HG02938 (cell line): ENCODE data around the gene SERPINB1.
"Not testable (repeated sequence)": the region's sequence is repeated elsewhere in the genome, so short reads cannot be mapped to it uniquely, and the experiment has no call there.

Source experiments
- ATAC-seq: cut with Tn5 transposase; IDR thresholded peaks from one replicate; pipeline ENCODE4 v1.9.1; 2021; ENCODE audit warnings: mild to moderate bottlenecking, moderate library complexity; ENCODE audit not compliant: unreplicated experiment

The SERPINB1 gene

DNA sequence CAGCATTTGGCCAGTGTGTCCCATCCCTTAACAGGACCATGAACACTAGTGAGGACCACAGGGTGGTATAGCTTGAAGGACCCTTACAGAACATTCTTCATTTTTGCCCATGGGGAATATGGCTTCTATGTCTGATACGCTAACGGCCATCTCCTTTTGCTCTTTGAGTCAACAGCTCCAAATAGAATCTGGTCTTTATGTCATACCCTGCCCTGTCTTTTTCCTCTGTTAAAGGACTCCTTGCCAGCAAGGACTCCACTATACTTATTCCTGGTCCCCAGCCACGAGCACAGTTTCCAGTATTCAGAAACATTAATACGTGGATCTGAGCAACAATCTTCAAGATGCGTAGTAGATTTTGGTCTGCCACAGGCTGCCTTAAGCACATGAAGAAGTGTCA is 22.5 kb downstream of the SERPINB1 start:
- ATAC-seq = no peak

DNA sequence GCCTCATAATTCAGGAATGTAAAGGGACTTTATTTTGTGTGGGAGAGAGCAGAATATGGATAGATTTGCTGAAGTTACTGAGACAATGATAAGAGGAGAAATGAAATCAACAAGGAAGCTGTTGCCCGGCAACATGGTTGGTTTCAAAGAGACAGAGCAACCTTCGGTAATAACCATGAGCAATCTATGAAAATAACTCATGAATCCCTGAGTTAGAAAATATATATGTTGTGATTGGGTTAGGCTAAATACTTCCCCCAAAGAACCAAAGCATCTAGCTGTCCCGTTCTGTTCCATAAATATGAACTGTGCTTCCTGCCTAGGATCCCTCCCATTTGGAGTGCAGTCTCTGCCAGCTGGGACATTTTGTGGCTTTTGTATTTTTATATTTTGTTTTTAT is 23.1 kb downstream of the SERPINB1 start:
- no peak for ATAC-seq

DNA sequence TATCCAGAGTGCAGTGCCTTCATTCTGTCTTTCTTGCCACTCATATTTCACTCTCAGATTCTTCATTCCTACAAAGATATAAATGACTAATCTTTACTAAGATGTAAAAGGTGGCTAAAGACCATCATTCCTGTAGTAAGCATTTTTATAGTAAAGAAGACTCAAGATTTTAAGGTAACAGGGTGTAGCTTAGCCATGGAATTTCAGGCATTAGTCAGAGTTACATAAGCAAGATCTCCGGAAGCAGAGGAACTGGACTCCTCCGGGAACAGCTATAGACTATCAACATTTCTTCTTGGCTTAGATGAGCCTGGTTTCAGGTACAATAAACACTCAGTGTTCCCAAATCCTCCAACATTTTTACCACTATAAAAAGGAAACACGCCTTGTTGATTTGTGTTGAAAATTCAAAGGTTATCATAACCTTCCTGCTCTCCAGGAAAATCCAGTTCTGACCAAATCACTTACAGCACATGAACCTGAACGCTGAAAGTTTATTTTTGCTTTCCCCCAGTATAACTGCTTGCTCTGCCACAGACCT is 23.7 kb downstream of the SERPINB1 start:
- no peak for ATAC-seq

DNA sequence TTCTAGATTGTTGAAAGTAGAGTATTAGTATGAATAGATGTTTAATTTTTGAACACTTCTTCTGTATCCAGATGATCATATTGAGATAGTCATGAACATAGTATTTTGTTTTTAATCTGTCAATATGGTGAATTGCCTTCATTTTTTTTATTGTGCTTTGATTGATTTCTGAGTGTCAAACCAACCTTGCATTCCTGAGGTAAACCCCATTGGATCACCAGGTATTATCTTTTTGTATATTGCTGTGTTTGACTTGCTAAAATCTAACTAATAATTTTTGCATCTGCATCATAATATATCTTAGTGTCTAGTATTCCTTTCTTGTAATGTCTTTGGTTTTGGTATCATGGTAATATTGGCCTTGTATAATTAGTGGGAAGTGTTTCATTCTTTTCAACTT is 25.5 kb downstream of the SERPINB1 start:
- no peak for ATAC-seq

DNA sequence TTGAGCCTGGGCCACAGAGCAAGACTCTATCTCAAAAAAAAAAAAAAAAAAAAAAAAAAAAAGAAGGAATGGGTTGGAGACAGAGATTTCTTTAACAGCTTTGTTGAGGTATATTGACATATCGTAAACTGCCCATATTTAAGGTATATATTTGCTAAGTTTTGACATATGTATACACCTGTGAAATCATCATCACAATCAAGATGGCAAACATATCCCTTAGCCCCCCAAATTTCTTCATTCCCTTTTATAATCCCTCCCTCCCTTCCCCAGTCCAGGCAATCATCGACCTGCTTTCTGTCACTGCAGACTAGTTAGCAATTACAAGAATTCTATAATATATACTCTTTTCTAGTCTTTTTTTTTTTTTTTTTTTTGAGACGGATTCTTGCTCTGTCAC is 29.0 kb downstream of the SERPINB1 start:
- no peak for ATAC-seq

DNA sequence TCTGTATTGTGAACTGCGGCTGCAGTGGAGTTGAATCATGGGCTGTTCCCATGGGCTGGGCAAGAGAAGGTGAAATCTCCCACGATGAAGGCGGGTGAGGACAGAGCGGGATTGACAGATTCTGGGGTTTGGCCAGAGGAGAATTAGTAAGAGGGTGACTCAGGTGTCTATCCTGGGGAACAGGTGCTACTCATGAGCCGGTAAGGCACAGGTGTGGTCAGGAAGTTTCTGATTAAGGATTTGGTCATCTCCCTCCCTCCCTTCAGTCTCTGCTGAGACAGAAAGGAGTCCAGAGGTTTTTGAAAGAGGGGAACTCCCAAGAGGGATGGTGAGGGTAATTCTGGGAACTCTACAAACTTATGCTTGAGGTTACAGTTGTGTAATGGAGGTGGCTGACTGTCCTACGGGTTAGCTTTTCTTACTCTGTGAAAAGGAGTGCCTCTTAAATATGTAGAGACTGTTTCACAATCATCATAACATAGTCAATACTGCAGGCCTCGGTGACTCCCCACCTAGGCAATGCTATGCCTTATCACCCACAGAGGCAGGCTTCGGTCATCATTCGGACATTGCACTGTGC is 31.5 kb downstream of the SERPINB1 start:
- ATAC-seq = no peak

DNA sequence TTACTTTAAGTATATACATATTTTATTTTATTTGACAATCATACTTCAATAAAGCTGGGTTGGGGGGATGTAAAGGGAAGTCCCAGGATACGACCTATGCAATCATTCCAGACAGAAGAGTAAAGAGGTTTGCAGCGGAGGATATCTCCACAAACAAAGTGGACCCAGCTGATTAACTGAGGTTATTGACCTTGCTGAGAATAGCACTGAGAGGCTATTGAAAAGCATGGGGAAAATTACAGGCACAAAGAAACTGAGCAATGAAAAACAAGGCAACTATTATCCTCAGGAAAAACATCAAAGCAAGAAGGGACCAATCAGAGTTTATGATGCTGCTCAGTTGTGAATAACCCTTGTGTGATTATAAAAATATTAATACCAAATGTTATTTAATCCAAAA is 32.6 kb downstream of the SERPINB1 start:
- no peak for ATAC-seq

DNA sequence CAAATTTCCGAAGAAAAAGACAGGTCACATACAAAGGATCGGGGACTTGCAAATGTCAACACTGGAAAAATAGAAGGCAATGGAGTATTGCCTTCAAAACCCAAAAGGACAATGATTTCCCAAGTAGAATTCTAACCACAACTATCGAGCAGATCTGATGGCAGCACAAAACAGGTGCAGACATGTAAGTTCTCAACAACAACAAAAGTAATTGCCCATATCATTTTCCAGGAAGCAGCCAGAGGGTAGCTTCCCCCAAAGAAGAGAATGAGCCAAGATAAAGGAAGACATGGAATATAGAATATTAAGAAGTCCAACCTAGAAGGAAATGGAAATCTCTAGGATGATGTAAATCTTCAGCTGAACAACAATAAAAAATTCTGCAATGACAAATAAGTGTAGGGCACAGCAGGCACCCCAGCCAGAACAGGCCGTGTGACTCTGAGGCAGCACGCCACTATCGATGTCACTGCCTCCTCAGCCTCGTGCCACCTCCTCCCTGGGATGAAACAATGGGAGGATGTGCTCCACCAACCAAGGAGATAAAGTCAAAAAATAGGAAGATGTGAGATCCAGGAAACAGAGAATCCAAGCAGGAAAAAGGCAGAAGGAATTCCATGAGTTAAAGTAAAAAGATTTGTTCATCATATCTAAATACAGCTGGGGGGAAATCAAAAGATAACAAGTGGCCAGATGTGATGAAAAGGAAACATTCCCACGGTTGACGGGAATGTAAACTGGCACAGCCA is 34.1 kb downstream of the SERPINB1 start:
- ATAC-seq = no peak

DNA sequence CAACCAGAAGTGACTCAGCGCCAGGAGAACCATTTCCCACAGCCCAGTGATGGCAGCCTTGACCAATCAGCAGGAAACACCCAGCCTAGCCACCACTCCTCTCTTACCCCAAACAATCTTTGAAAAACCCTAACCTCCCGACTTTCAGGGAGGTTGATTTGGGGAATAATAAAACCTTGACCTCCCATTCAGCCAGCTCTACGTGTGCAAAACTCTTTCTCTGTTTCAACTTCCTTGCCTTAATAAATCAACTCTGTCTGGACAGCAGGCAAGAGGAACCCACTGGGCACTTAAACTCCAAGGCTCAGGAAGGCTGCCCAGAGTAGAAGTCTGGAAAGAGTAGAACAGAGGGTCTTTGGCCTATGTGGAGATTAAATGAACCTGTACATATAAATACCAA is 35.0 kb downstream of the SERPINB1 start:
- ATAC-seq = no peak

DNA sequence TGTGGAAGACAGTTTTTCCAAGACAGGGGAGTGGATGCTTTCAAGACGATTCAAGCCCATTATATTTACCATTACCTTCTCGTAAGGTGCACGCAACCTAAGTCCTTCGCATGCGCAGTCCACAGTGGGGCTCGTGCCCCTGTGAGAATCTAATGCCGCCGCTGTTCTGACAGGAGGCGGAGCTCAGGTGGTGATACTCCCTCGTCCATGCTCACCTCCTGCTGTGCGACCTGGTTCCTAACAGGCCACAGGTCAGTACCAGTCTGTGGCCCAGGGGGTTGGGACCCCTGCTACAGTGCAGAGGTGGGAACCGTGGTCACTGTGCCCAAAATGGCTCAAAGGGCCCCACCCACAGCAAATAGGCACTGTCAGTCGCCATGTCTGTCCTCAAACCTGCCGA is 36.6 kb downstream of the SERPINB1 start:
- no peak for ATAC-seq

DNA sequence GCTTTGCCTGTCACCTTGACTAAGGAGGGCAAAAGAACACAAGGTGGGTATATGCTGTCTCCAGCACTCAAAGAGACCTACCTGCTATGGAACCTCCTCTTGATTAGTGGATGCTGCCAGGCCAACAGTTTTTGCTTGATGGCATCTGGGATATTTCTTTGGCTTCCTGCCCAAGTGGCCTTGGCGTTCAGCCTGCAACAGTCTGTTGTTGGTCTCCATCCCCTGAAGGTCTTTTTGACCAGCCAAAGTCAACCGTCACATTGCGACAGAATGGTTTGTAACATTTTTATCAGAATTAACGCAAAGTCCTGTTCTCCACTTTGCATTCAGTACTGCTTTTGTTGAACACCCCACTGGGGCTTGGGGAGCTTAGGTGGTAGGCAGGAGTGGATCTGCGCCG is 37.1 kb downstream of the SERPINB1 start:
- no peak for ATAC-seq

DNA sequence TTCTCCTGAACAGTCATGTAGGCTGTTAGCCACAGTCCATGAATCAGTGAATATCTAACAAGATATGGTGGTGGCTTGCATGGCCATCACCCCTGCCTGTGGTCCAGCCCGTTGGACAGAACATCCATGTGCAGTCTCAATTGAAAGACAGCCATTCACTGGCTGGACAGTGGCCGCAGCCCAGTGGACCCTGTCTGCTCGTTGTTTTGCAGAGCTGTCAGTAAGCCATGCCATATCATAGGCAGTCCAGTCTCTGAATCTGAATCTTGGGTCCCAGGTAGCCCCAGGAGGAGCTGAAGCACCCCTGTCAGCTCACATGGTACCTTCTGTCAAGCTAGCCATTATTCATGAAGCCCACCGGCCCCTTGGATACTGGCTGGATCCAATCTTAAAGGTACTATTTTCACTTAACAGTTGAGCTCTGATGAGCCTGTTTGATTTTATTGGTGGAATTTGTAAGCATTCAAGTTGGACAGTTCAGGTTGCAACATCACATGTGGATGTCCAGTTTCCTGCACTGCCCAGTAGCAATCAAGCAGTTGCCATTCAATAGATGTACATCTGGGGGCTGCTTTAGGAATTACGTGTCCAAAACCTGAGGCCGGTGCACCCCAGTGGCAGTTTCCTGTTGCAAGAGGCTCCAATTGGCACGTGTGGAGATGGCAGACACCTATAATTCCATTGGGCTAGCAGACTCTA is 37.8 kb downstream of the SERPINB1 start:
- no peak for ATAC-seq

DNA sequence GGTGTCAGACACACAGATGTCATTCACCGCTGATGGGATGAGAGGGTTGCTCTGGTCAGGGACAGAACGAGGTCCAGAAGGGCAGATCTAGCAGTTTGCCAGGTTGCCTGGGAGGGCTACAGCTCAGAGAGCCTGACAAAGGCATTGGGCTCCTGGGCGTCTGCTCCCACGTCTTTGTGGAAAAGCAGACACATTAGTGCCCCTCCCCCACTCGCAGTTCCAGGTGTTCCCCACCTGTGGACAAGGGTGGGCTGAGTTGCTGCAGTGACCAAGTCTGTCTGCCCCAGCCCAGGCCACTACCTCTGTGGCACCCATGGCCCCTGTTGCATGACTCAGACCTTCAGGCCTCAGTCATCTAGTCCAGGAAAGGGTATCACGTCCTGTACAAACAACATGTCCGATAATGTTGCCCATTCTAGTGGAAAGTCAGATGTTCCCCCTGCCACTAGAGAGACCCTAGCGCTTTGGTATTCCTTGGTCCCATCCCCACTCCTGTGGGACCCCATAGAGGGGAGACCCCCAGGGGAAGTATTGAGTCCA is 39.1 kb downstream of the SERPINB1 start:
- no peak for ATAC-seq

DNA sequence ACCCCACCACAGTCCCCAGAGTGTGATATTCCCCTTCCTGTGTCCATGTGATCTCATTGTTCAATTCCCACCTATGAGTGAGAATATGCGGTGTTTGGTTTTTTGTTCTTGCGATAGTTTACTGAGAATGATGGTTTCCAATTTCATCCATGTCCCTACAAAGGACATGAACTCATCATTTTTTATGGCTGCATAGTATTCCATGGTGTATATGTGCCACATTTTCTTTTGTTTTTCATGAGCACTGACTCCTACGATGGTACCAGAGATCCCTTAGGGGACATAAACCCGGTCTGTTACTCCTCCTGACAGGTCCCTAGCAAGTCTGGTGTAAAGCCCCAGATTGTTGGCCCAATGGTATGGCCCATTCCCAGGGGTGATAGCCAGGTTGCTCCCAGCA is 40.0 kb downstream of the SERPINB1 start:
- ATAC-seq = not testable (repeated sequence)

DNA sequence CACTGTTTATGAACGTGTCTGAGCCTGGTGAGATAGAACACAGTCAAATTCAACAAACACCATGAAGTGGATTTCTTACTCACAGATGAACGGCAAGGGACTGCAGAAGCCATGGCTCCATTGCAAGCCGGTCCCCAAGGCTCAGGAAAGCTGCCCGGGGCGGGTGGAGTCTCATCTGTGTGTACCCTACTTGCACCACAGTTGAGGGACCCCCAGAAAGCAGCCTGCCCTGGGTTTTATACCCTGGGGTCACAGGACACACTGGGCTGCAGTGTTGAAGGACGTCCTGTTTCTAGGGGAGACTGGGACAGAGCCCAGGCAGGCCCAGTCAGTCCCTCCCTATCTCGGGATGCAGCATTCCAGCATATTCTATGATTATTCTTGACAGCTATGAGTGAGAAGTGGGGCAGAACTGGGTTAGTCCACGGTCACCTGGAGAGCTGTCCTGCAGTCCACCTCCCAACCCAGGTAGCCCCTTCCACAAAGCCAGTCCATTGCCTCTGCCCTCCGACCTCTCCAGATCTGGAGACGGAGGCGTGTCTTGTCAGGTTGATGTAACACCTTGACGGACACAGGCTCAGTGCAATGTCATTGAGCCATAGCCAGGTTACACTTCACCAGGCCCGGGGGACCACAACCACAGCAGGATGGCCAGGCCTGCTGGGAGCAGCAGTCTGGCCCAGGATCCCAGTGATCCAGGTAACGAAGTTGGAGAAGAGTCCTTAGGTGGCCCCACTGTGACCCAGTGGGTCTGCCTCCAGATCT is 40.9 kb downstream of the SERPINB1 start:
- ATAC-seq = no peak

DNA sequence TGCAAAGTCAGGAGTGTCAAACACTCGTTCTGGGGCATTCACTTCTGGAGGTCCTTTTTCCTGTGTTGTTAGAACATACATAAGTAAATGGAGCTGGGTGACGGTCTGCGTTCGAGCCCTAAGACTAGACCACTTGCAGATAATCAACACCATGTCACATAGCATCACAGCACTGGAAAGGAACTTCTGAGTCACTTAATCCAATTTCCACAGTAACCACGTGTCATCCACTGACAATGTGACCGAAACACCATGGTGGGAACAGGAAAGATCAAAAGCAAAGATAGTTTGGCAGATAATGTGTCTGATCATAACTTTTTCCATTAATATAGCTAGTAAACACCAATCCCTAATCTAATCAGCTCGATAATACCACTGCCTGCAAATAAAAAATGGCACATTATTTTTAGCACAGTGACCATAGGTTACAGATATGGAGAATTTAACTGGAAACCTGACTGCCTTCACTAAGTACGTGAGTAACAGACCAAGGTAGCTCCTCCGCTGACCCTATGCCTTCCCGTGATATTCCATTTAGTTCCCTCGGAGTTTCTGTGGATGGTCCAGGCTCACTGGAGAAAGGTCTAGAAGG is 41.6 kb downstream of the SERPINB1 start:
- ATAC-seq = no peak

DNA sequence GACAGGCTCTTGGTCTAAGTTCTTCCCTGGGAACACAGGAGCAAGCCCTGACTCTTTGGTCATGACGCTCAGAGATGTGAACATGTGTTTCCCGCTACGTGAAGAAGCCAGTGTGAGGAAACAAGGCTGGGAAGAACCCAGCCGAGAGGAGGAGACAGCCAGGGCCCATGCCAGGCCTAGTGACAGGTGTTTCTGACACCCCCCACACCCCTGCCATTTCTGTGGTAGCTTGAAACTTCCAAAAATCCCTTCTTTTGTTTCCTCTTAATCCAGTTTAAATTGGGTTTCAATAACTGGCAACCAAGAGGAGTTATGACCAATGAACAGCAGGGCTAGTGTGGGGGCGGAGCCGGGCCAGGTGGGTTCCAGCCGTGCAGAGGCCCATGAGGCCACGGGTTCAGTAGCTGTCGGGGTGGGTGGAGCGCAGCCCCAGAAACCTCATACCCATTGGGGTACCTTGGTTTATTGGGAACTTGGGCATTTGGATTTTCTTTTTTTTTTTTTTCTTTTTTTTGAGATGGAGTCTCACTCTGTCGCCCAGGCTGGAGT is 43.0 kb downstream of the SERPINB1 start:
- no peak for ATAC-seq

DNA sequence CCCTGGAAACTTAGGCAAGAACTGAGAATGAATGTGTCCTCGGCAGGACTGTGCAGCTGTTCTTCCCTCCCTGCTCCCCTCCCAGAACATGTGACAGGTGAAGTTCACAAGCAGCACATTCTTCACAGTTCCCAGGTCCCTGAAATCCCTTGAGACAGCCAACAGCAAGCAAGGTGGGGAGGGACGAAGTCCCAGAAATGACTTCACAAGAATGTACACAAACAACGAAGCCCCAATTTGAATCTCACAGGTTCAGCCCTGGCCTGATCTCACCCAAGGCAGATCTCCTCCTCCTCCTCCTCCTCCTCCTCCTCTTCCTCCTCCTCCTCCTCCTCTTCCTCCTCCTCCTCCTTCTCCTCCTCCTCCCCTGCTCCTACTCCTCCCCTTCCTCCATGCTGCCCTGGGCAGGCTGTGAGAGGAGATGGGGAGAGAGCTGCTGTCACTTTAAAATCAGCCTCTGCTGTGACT is 44.1 kb downstream of the SERPINB1 start:
- no peak for ATAC-seq

DNA sequence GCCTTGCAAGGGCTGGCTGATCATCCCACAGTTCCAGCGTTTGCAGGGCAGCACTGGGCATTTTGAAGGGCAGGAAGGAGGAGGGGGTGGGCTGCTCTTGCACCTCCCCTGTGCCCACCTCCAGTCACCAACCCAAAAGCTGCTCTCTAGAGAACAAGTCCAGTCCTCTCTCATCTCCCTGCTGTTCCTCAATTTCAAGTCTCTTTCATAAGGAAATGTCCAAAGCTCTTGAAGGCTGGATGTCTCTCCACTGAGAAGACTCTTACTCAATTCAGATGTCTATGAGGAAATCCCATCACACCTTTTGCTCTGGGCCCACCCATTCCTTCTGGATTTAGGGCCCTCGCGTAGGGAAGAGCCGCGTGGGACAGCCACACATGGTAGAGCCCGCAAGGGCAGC is 44.8 kb downstream of the SERPINB1 start:
- ATAC-seq = no peak

DNA sequence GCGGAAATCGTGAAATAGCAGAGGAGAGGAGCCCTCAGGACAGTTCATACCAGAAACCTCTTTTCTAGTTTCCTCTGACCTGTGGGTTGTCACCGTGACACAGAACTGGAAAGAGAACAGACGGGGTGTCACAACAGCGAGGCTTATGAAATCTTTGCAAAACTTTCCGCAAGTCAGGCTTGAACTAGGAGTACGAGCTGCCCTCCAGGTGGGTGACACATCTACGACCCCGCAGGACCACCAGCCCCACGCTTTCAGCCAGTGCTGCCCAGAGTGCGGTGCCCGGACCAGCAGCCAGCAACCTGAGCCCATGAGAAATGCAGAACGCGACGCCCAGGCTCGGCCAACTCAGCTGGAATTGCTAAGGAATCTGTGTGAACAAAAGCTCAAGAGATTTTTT is 45.7 kb downstream of the SERPINB1 start:
- ATAC-seq = no peak
